GM15510 (cell line): ENCODE data around the gene SEMA4F.

Experiments
- POLR2A ChIP-seq: IDR thresholded peaks from 3 replicates; pipeline ENCODE4 v1.6.1; 2011; ENCODE audit warnings: borderline replicate concordance; ENCODE audit not compliant: insufficient read length; ENCODE audit errors: extremely low read depth

Gene SEMA4F

DNA sequence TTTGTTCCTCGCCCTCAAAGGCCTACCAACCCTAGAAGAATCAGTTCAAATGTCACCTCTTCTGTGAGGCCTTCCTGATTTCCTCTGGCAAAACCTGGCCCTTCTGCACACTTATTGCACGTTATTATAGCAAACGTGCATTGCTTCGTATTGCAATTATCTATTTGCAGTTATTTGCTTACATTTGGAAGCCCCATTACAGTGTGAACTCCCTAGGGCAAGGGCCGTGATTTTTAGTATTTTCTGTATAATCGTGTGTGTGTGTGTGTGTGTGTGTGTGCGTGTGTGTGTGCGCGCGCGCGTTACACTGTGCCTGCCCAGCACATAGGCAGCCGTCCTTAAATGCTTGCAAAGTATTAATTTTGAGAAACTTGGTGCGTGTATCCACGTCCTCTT is 460 bp upstream of the SEMA4F start:
- no peak for TF ChIP-seq POLR2A

DNA sequence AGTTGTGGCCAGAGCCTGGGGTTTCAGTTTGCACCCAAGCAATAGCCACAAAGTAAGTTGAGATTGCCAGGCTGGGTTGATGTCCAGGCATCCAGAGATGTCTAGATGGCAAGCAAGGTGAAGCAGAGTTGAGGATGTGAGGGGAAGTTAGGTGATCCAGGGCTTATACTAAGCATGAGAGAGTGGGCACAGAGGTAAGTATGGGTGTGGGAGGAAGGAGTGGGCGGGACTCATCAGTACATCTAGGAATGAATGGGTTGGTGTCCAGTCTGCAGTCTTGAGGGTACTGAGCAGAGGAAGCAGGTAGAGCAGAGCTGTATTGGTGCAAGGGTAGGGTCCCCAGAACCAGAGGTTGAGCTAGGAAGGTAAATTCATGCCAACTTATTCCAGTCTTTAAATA is 1.5 kb downstream of the SEMA4F start:
- no peak for TF ChIP-seq POLR2A

DNA sequence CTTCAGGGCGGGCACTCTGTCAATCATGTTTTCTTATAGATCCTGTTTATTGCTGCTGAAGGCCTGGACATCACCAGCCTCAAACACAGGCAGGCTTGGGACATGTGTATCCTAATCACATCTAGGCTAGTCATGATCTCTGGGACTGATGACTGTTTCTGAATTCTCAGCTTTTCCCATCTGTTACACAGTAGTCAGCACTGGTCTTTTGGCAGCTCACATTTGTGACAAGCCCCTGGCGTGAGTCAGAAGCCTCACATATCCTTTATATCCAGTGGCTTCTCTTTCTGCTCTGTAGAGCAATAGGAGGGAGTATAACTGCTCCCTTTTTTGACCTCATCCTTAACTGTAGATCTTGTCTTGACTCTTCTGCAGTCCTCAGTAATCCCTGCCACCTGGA is 4.5 kb downstream of the SEMA4F start:
- no peak for TF ChIP-seq POLR2A

DNA sequence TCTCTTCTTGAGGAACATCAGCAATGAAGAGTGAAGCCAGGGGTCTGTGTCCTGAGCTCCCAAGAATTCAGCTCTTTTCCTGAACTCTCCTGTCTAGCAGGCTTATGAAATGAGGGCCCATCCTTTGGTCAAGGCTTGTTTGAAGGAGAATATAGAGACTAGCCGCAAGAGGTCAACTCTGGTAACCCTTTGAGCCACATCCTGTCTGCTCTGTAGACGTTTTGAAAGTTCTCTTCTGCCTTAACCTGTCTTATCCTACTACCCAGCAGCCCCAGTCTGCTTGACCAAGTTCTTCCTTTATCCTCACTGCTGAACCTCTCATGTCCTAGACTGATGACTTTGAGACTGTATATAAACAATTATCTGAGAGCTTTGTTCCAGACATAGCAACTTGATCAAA is 5.4 kb downstream of the SEMA4F start:
- no peak for TF ChIP-seq POLR2A

DNA sequence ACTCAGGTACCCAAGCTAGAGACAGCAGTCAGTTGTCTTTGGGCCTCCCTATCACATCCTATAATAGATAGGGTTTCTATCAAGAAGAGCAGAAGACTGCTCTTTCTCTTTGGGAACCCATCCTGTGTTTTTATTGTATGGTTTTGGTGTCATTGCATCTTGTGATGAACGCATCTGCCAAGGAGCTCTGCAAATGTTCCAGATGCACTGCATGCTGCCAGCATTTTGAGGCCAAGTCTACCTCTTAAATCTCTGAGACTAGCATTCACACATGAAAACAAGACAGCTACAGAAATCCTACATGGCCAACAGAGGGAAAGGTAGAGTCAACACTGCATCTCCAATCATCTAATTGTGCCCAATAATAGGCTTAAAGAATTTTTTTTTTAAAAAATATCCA is 14.0 kb downstream of the SEMA4F start:
- TF ChIP-seq POLR2A: no peak

DNA sequence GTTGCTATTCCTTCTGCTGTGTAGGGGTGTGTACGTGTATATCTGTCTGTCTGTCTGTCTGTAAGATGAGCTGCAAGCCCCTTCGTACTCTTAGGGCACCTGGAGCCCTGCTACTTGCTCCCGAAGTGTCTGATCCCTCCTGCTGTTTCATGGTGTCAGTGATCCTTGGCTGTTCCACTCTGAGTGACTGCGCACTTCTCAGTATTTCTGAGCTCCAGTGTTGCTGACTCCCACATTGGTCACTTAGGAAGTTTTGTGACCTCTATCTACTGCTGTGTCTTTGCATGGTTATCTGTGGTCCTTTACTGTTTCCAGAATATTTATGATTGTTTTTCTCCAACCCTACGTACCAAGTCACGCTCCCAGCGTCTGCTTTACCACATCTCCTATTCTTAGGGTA is 16.2 kb downstream of the SEMA4F start:
- TF ChIP-seq POLR2A: no peak

DNA sequence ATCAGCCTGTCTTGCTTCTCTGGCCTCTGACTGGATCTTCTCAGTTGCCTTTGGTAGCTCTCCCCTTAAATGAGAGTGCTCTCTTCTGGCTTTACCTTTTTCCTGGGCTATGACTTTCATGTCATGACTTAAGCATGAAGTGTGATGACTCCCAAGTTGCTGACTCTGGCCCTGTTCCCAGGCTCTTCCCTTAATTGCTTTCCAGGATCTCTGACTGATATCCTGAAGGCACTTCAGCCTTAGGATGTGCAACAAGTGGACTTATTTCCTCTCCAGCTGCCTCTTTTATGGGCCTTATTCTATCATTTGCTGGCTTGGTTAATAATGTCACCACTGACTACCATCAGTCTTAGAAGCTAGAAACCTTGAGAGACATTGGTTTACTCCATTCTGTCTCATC is 17.4 kb downstream of the SEMA4F start:
- no peak for TF ChIP-seq POLR2A

DNA sequence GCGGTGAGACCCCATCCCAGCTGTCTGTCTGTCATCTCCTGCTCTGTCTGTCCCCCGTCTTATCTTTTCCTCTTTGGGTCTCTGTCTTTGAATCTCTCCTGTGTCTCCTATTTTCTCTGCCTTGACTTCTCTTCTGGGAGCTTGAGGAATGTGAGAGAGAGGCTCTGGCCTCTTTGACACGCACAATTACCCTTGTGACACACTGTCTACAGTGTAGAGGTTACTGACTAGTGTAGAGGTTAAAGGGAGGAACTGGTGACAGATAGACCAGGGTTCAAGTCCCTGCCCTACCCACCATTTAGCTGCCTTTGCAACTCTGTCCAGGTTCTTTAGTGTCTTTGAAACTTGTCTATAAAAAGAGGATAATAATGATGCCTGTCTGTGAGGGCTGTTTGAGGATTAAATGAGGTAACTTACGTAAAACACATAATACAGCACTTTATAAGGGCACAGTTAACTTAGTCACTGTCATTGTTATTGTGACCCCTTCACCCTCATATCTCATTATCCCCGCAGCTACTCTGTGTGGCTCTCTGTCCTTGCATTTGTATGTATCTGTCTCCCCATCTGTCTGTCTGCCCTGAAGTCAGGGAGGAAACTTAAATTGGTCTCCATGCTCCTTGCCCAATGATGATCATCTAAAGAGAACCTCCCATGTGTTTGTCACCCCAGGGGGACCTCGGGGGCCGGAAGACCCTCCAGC is 19.9 kb downstream of the SEMA4F start:
- TF ChIP-seq POLR2A: no peak

DNA sequence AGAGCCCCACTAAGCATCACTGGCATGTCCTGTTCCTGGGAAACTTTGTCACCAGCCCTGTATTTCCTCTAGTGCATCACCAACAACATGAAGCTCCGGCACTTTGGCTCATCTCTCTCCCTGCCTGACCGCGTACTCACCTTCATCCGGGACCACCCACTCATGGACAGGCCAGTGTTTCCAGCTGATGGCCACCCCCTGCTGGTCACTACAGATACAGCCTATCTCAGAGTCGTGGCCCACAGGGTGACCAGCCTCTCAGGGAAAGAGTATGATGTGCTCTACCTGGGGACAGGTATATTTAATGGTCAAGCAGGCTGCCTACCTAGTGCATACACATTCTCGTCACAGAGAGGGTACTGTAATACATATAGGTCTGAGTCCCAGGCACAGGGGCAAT is 21.0 kb downstream of the SEMA4F start:
- TF ChIP-seq POLR2A: no peak

DNA sequence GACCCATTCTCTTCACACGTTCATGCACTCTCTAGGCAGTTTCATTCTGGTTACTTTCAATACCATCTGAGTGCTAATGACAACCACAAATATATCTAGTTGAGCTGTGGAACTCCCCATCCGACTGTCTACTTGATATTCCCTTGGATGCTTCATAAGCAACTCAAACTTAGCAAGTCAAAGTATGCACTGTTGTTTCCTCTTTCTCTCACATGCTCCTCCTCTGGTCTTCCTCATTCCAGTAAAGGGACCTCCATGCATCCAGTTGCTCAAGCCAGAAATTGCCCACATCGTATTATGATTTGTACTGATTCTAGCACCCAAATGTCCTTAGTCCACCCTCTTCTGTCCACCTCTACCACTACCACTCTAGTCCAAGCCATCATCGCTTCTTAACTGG is 22.3 kb downstream of the SEMA4F start:
- no peak for TF ChIP-seq POLR2A

DNA sequence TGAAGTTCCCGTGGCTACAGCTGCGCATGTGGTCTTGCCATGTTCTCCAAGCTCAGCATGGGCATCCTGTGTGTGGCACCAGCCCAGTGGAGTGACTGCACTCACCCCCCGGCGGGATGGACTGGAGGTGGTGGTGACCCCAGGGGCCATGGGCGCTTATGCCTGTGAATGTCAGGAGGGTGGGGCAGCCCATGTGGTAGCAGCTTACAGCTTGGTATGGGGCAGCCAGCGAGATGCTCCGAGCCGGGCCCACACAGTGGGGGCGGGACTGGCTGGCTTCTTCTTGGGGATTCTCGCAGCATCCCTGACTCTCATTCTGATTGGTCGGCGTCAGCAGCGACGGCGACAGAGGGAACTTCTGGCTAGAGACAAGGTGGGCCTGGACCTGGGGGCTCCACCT is 25.6 kb downstream of the SEMA4F start:
- no peak for TF ChIP-seq POLR2A

DNA sequence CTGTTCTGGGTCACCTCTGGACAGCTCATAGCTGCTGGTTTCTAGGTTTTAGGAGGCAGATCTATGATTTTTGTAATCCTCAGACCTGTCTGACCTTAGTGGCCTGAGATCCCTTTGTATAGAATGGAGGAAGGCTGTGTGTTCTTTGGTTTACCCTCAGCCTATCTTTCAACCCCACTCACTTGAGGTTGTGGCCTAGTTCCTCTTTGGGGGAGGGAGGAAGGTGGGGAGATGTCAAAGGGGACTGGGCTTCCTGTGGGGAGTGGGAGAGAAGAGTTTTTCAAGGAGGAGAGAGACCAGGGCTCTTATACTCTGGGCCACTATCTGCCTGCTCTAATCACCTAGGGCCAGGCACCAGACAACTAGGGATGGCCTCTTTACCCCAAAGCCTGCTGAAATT is 28.5 kb downstream of the SEMA4F start:
- no peak for TF ChIP-seq POLR2A

DNA sequence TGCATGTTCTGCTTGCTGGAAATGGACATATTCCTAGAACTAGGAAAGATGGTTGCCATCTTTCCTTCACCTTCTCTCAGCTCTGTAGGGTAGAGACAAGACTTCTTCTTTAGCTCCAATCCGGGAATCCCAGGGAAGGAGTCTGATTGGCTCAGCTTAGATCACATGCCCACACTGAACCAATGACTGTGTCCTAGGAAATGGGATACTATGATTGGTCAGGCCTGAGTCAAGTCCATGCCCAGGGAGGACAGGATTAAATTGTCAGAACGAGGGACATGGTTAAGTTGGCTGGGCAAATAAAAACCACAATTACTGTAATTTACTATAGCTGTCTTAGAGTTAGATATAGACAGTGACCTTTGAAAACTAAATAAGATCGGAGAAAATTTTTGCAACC is 31.4 kb downstream of the SEMA4F start:
- TF ChIP-seq POLR2A: no peak

DNA sequence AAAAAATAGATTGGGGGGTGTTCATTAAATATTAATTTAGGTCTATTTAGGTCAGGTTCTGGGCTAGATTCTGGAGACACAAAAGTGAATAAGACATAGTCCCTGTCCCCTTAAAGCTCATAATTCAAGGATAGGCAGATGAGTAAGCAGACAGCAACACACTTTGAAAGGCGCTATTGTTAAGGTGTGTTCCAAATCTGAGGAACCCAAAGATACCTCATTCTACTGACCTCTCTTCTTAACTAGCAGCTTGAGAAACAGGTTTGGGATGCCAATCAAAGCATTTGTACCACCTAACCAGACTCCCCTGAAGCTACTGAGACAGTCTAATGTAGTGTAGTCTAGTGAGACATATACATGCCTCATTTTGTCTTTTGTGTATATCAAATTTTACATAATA is 34.8 kb downstream of the SEMA4F start:
- TF ChIP-seq POLR2A: no peak

DNA sequence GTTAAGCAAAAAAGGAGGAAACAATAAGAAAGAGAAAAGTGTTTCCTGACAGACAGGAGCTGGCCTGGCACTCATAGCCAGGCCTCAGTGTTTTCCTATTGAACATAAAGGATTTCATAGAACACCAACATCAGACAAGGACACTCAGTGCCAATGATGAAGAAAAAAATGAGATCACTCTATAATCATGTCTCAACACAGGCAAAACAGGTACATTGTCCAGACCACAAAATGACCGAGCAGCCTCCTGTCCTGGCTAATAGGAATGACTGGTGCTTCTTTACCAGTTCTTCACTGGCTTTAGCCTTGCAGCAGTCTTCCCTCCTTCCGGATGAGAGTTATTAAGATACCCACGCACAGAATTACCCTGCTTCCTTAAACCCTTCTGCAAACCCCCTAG is 35.6 kb downstream of the SEMA4F start:
- no peak for TF ChIP-seq POLR2A

DNA sequence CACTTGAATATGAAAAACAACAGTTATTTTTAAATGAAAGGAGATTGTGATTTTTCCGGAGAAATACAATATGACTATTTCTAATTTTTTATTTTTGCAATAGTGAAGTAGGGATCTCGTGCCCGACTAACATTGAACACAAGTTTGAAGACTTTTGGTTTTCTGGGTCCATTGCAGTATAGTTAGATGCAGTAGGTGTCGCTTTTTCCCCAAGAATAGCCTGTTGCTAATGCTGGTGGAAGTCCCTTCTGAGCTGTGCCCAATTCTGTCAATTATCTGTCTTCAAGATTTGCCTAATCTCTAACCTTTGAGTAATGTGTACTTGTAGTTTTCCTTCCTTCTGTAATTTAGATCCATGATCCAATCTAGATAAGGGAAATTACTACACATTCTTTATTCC is 36.5 kb downstream of the SEMA4F start:
- TF ChIP-seq POLR2A: no peak

DNA sequence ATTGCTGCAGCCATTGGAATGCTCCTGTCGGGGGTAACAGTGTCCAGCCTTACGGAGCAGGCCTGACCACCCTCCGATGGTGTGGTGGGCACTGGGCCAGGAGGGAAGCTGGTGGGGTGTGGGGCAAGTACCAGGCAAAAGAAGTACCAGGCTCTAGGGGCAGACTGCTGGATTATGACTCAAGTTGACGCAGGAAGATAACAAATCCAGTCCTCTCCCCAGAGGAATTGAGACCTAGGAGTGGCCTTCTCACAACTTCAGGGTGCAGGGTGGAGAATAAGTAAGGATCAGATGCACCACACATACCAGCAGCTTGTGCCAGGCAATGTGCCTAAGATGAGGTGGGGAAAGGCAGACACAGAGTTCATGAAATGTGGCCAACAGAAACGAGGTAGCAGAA is 37.9 kb downstream of the SEMA4F start:
- TF ChIP-seq POLR2A: no peak

DNA sequence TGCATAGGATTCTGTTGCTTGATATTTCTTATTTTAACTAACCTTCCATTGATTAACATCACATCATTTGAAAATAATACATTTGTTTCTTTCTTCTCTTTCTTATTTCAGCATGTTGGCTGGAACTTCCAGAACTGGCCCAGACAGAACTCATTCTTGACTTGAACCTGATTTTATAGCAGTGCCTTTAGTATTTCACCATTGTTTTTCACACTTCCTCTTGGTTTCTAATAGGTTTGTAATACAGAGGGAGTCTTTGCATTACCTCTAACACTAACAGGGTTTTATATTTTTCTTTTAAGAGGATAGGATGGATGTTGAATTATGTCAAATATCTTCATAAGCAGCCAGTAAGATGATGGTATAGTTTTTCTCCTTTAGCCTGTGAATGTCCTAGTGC is 39.2 kb downstream of the SEMA4F start:
- TF ChIP-seq POLR2A: no peak

DNA sequence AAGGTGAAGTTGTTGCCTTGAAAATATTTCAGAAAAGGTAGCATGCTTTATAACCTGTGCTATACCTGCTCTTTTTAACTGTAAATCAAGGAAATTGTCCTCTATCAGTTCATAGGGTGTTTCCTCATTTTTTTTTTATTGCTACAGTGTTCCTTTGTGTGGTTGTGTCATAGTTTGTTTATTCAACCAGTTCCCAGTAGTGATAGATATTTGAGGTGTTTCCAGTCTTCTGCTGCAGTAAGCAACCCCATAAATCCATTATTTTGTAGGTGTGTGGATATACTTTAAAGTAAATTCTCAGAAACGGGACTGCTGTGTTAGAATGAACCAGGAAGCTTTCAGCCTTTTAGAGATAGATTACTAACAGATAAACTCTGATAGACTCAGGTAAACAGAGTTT is 39.6 kb downstream of the SEMA4F start:
- no peak for TF ChIP-seq POLR2A
